ENCODE results near the gene KMT5B.
"Not testable (repeated sequence)": the region's sequence is repeated elsewhere in the genome, so short reads cannot be mapped to it uniquely, and the experiment has no call there.

Gene KMT5B

GRCh38 chr11:68213135-68213515, at the start of gene KMT5B:
Gene KMT5B (minus strand): TSS chr11:68213296. CDS start chr11:68190076, 23,220 bp downstream.
- no peak for DNase-seq

GRCh38 chr11:68262544-68262827, 49.4 kb upstream of the KMT5B start:
- DNase-seq, result no peak

GRCh38 chr11:68261749-68262543, 48.9 kb upstream of the KMT5B start:
- DNase-seq, result no peak

DNA sequence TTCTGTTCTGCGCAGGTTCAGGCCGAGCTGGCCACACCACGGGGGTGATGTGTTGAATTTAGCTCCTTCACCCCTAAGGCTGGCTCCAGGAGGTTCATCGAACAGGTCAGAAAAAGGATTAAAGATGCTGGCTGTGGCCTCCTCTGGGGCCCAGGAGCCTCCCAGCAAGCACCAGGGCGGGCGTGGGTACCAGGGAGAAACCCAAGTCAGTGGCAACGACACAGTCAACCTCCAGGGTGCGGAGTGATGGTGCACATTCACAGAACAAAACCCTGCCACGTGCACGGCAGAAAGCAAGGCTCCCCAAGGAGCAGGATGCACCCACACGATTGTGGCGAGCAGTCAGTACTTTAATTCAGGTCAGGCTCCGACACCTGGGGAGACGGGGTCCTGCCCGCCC, 47.9 kb upstream of the KMT5B start:
- no peak for DNase-seq

DNA sequence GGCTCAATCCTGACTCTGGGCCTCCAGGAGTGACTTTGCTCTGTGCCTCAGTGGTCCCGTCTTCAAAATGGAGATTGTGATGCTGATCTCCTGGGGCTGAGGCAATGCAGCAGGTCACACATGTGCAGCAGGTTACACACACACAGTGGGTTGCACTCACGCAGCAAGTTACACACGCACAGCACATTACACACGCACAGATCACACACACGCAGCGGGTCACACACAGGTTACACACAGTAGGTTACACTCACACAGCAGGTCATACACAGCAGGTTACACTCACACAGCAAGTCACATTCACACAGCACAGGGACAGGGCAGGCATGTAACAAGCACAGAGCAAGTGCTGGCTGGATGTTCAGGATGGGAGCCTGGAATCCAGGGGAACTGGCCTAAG, 47.4 kb upstream of the KMT5B start:
- DNase-seq, result no peak

- no peak for DNase-seq
Measured at GRCh38 chr11:68259122-68259959, 46.2 kb upstream of the KMT5B start.

DNA sequence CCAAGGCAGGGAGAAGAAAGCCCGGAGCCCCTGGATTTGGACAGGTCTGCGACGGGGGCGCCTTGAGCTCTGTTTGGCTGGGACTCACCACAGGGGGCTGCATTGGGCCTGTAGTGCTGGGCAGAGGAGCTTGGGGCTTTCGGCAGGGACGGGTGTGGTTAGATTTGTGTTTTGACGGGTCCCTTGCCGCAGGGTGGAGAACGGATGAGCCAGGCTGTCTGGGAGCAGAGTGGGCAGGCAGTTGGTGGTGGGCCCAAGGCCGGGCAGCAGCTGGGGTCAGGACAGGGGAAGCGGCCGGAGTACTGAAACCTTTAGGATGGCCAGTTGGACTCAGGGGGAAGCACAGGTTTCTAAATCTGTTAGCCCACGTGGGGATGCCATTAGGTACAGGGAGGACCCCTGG, 45.3 kb upstream of the KMT5B start:
- DNase-seq, result no peak

DNA sequence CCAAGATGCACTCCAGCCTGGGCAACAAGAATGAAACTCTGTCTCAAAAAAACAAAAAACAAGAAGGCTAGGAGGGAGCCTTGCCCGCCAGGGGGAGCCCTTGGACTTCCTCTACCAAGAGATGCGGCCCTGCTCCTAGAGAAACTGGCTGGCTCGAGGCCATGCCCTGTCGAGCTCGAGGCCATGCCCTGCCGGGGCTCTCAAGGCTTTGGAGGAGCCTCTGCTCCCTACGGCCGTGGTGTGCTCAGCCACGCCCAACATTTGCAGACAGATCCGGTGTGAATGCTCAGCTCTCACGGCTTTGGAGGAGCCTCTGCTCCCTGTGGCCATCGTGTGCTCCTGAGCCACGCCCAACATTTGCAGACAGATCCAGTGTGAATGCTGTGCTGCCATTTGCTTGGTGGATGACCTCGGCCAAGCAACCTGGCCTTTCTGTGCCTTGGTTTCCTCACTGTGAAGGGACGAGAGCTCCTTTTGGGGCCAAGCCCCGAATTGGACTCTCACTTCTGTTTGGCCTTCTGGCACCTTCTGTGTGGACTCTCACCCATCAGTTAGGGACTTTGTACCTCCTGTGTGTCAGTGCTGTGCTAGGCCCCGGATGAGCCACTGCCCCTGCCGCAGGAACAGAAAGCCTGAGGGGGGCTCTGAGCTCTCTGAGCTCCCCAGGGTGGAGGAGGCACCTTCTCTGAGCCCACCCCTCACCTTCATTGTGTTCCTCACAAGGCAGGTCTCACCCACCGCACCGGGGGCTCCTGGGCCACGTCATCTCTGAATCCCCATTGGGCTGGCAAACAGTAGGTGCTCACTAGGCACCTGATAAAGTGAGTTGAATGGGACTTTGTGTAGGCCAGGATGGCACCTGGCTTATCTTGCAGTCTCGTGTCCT, 44.6 kb upstream of the KMT5B start:
- peak; percentile 43 for DNase-seq

DNA sequence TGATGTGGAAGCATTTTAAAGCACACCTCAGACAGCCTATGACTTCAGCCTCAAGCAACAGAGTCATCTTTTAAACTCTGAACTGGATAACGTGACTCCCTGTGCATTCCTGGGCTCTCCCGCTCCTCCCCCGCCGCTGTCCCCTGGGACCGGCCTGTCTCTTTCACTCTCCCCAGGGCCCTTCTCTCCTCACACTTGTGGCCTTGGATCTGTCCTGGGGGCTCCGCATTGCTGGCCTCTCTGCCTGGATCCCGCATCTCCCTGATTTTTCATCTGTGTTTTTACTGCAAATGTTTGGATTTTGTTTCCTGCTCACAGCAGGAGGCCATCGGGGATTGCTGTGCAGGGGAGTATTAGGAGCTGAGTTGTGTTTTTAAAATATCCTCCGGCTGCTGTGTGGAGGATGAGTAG, 43.2 kb upstream of the KMT5B start:
- no peak for DNase-seq

- no peak for DNase-seq
Measured at GRCh38 chr11:68255526-68255925, 42.4 kb upstream of the KMT5B start.

GRCh38 chr11:68254421-68254820, 41.3 kb upstream of the KMT5B start:
- no peak for DNase-seq

- no peak for DNase-seq
Measured at GRCh38 chr11:68251765-68252164, 38.7 kb upstream of the KMT5B start.

DNA sequence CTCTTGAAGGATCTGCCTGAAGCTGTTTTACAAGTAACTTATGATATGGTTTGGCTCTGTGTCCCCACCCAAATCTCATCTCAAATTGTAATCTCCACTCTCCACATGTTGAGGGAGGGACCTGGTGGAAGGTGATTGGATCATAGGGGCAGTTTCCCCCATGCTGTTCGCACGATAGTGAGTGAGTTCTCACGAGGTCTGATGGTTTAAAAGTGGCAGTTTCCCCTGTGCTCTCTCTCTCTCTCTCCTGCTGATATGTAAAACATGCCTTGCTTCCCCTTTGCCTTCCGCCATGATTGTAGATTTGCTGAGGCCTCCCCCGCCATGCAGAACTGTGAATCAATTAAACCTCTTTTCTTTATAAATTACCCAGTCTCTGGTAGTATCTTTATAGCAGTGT, 31.8 kb upstream of the KMT5B start:
- not testable (repeated sequence) for DNase-seq

GRCh38 chr11:68243847-68244246, 30.8 kb upstream of the KMT5B start:
- DNase-seq, result not testable (repeated sequence)

DNA sequence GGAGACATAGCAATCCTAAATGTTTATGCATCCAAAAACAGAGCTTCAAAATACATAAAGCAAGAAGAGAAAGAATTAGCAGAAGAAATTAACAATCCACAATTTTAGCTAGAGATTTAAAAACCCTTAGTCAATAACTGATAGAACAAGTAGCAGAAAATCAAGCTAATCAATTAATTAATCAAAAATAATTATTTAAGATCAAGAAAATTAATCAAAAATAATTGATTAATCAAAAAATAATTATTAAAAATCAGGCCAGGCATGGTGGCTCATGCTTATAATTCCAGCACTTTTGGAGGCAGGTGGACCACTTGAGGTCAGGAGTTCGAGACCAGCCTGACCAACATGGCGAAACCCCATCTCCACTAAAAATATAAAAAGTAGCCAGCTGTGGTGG, 29.5 kb upstream of the KMT5B start:
- no peak for DNase-seq

- no peak for DNase-seq
Measured at GRCh38 chr11:68231621-68232020, 18.5 kb upstream of the KMT5B start.

- DNase-seq, result no peak
Measured at GRCh38 chr11:68229601-68230000, 16.5 kb upstream of the KMT5B start.

DNA sequence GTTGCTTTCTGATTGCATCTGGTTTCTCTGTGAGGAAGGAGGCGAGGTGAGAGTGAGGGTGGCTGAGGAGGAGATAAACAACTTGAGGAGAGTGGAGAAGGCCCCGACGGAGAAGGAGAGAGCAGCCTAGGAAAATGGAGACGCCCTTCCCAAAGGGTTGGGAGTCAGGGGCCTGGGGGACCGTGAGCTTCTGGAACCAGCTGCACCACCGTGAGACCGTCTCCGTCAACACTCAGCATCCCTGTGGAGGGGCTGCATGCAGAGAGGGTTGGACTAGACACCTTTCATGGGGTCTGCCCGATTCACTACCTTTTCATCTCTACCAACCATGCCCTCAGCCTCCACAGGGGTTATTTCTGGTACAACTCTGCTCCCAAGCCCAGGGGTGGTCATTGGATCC, 13.3 kb upstream of the KMT5B start:
- DNase-seq, result no peak

GRCh38 chr11:68224606-68225005, 11.5 kb upstream of the KMT5B start:
- no peak for DNase-seq

DNA sequence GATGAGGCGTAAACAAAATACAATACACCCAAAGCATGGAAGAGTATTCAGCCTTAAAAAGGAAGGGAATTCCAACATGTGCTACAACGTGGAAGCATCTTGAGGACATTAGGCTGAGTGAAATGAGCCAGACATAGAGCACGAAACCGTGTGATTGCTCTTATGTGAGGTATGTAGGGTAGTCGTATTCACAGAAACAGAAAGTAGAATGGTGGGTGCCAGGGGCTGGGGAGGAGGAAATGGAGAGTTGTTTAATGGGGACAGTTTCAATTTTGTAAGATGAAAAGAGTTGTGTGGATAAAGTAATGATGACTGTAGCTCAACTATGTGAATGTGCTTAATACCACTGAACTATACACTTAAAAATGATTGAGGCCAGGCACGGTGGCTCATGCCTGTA, 10.2 kb upstream of the KMT5B start:
- no peak for DNase-seq

DNA sequence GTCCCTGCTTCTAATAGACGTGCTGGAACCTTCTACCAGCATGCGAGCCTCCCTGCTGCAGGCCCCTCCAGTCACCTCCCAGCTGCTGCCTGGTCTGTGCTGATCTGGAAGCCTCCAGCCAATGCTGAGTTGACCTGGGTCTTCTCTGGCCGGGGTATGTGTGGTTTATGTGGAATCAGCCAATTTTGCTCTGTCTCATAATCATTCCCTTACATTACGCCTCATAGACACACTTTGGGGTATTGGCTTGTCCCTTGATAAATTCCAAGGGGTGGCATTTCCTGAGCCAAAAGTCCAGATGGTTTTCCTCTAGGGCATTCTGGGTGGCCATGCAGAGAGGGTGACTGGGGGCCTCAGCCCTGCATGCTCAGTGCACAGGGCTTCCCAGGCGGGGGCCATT, 8.3 kb upstream of the KMT5B start:
- DNase-seq, result no peak

DNA sequence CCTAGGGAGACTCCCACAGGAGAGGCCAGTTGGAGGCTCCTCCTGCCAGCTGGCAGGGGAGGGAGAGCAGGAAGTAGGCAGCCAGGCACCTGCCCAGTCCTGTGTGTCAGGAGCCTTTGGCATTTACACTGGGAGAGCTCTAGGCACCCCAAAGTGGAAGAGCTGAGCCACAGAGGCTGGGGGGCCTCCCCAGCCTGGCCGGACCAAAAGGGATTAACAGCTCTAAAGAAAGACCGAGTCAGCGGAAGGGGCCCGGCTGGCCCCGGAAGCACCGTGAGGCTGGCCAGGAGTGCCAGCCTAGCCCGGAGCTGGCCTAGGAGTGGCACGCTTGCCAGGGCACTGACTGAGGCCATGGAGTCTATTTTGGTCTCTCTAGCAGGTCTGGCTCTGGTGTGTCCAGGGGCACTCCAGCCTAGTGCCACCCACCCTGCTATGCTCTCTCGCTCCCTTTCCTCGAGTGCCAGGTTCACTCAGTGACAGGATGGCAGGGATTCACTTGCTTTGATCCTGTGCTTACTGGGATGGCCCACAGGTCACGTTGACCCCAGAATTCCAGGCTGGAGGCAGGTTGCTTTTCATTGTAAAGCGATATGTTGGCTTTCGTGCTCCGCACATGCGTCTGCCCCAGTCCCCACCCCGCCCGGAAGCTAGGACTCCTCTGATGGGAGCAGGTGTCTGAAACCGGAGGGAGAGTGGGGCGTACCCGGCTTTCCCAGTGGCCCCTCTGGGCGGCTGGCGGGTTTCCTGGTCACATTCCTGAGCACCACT, 3.3 kb upstream of the KMT5B start:
- no peak for DNase-seq

Data from DMS 273 treated with DMSO at 0.1 percent for 48 hours (cell line).